HG03159 (cell line): ENCODE results near the gene RASA1.
"Not testable (repeated sequence)": the region's sequence is repeated elsewhere in the genome, so short reads cannot be mapped to it uniquely, and the experiment has no call there.

Experiments used
- ATAC-seq: cut with Tn5 transposase; IDR thresholded peaks from one replicate; pipeline ENCODE4 v1.9.1; 2021; ENCODE audit warnings: mild to moderate bottlenecking, moderate library complexity; ENCODE audit not compliant: unreplicated experiment

The RASA1 gene

DNA sequence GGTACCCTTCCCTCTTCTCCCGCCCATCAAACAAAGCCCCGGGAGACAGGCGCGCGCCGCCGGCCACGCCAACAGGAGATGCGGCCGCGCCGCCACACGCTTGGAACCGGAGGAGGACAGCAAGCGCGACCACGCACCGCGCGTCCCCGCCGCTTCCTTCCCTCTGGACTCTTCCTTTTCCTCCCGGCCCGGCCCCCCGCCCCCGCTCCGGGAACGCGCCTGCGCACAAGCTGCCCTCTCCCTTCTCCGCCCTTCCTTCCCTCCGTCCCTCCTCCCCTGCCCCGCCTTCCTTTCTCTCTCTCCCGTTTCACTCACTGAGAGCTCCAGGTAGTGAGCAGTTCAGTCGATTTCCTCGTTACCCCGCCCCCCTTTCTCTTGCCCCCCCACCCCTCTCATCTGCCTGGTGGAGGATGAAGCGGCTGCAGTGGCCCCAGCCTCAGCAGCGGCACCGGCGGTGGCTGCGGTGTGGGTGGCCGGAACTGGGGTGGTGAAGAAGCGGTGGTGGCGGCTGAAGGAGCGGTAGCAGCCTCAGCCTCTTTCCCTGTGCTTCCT, at the start of gene RASA1:
Gene RASA1, plus strand, starts transcription at position 310 of the 552 bp plus-strand sequence. CDS start 569 bp downstream, outside the sequence.
- ATAC-seq = peak; percentile 50

DNA sequence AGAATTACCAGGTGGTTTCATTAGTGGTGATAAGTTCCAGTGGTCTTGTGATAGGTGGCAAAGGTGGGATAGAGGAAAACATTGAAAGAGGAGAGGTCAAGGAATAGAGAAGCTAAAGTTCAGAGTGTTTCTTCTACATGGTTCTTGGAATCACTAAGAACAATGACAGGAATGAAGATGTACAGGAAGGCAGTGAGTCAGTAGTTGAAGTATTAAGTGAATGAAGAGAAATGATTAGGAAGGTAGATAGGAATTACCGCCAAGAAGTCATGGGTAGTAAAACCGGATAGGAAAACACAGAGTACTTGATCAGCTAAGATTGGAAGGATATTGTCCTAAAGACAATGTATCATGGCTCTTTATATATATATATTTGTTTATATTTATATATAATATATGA, 37.9 kb upstream of the RASA1 start:
- no peak for ATAC-seq

DNA sequence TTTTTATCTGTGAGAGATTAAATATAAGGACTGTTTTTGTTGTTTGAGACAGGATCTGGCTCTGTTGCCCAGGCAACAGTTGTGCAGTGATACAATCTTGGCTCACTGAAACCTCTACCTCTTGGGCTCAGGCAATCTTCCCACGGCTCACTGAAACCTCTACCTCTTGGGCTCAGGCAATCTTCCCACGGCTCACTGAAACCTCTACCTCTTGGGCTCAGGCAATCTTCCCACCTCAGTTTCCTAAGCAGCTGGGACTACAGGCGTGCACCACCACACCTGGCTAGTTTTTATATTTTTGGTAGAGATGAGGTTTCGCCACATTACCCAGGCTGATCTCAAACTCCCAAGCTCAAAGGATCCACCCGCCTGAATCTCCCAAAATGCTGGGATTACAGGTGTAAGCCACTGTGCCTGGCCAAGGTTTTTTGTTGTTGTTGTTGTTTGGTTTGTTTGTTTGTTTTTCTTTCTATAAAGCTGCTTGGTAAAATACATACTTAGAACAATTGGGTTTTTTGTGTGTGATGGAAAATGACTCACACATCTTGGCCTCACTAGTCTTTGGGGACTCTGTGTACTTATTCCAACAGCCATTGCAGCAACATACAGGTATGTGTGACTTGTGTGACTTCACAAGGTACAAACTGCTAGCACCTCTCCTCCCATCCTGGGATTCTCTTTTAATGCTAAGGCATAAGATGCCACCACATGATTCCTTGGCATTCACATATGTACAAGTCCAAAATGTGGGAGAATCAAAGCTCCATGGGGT, 36.5 kb upstream of the RASA1 start:
- peak; percentile 96 for ATAC-seq

DNA sequence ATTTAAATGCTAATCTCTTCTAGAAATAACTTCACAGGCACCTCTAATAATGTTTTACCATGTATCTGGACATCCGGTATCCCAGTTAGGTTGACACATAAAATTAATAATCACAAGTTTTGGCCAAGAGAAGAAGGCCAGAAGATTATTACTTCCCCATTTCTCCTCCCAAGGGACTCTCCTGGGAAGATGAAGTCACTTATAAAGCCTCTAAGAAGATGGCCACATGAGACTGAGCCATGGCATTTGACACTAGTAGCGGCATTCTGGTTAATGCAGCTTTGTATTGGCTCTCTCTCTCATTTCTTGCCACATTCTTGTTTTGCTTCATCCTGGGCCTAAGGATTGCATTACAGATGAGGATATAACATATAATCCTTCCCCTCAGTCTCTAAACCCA, 34.5 kb upstream of the RASA1 start:
- no peak for ATAC-seq

DNA sequence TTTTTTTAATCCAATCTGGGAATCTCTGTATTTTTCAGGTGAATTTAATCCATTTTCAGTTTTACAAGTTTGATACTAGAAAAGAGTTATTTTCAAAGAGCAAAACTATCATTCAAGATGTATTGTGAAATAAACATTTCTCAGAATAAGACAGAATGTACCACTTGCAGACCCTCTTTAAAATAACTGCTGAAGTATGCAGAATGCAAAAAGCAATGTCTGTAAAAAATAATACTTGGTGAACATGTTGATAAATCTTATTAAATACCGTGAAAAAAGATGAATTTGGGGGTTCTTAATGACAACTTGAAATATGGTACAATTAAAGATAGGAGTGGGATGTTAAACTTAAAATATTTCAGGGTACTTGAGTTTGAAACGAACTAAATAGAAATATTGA, 26.1 kb upstream of the RASA1 start:
- no peak for ATAC-seq

DNA sequence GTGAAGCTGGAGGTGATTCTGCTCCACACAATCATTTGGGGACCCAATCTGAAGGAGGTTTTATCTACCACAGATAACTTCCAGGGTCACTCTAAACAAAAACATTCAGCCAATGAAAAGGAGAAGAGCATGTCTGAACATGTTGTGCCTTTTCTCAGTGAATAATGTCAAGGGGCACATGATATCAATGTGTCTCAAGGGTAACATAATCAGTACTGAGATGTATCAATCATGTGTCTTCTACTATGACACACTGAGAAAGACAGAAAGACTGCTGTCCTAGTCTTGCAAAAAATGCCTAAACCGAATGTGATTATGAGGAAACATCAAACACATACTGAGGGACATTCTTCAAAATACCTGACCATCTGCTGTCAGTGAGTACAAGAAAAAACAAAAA, 25.4 kb upstream of the RASA1 start:
- no peak for ATAC-seq

DNA sequence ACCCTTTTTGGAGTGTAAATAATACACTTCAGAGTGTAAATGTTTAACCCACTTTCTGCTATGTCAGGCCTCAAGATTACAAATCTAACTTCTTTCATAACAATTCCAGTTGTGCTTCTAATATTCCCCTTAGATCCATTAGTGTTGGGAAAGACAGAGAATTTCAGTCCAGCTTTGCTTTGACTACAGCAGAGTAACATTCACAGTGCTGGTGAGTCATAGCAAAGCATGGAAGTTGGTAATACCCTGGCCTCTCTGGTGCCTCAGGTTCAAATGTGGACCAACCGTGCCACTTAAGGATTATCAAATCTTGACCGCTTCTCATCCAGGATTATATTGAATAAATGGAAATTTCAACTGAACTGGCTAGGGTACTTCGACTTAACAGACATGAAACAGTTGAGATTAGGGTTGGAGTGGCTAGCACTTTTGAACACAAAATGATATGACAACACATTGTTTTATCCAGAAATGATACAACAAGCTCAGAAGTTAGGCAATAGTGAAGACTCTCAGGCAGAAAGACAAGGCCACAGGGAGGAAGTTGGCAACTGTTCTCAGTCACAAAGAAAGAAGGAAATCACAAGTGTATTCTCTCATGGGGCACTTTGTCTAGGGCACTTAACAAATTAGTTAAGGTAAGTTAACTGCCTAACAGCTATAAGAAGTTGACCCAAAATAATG, 24.4 kb upstream of the RASA1 start:
- no peak for ATAC-seq

DNA sequence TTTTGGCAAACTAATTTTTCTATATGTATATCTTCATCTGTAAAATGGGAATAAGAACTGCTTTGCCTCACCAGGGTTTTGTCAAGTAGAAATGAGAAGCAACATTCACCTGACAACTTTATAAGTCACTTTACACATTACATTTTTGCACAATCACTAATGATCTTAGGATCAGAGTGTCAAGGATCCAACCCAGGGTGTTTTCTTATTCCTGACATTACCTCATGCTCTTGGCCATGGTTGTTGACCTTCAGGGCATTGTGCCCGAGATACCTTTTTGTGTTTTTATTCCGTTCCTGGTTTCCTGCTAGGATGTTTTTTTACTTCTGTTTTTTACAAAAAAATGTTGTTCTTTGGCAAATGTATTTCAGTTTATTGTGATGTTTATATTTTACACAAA, 22.2 kb upstream of the RASA1 start:
- ATAC-seq = no peak

DNA sequence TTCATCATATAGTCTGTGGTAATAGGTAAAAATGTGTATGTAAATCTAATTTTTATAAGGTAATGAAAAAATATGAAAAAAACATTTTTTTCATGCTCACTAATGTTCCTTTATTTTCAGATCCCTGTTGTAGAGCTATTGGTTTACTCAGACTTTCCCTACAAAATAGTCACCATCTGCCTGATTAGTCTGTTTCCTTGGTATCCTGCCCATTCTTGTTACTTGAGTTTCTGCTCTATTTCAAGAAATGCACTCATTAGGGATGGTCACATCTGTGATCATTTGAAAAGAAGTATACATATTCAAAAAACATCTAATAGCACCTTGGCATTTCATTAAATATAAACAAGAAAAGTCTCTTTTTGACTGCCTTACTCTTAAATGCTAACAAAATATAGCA, 21.6 kb upstream of the RASA1 start:
- ATAC-seq = no peak

DNA sequence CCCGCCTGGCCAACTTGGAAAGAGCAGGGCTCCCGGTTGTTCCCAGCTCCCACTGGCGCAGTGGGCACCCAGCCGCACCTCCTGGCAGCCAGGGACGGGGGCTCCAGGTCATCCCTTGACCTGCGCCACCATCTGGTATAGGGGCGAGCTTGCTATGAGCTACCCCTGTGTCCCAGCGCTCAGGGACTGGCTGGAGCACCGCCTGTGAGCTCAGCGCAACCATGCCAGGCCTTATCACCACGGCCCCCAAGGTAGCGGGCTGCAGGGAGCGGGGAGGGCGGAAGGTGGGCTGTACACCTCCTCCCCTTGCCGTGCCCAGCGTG, 15.4 kb upstream of the RASA1 start:
- no peak for ATAC-seq

DNA sequence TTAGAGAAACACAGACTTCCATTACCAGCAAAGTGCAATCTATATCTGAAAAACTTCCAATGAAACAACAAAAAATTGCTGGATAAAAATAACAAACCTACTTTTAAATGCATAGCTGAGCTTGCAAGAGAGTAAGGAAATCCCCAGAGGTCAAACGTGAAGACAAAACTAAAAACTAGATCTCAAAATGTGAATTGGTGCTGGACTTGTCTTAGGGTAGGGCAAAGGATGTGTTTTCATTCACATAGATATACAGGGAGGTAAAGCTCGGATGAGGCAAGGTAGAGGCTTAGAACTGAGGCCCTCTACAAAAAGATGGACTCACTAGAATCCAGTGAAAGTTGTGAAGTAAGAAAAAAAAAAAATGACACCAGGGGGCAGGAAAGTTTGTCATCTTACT, 13.6 kb upstream of the RASA1 start:
- no peak for ATAC-seq

DNA sequence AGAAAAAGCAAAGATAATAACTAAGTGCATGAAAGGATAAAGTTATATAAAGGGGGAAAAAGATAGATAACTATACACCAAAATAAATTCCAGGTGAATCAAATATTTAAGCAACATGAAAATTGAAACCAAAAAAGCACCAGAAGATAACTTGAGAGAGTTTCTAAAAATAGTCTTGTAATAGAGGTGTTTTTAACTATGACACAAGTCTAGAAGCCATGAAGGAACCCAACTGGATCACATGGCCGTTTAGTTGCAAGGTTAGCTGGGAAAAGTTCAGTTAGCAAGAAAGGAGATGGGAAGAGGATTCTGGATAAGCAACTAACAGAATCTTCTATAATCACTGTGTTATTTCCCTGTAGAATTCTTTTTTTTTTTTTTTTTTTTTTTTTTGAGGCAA, 9.2 kb upstream of the RASA1 start:
- ATAC-seq = no peak

DNA sequence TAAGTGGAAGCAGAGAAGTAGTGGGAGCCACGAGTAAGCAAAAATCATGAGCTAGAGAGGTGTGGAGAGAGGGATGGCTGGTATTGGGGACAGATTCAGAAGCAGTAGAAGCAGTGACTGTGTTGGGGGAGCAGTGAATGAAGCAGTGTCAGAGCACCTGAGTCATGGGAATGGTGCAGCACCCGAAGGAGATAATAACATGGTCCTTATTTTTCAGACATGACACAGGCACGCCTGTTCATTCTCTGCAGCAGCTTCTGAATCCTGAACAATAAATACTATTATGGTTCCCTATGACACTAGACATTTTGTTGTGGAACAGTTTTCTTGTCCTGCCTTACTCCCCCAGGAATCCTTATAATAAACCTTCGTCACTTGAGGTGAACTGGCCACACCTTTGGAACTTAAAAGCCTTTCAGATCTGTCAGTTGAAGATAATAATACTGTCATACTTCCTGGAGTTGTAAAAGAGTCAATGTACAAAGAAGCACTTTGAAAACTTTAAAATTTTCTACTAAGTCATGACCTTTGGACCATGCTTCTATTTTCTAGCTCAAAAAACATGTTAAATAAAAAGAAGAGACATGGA, 7.0 kb upstream of the RASA1 start:
- no peak for ATAC-seq

DNA sequence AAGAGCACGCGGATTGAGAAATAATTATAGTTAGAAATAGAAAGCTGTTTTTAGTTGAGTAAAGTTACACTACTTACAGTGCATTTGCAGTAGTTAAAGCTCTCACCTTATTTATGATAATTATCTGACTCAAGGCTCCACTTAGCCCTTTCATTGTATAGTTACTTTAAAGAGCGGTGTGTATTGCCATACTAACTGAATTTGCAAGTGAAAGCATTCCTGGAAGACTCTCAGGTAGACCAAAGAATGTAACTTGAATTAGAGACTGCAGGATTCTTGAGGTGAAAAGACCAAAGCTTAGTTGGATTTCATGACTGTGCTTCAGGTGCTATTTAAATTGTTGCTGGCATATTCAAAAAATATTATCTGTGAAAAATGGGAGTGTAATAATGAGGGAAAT, 4.2 kb upstream of the RASA1 start:
- ATAC-seq = no peak

DNA sequence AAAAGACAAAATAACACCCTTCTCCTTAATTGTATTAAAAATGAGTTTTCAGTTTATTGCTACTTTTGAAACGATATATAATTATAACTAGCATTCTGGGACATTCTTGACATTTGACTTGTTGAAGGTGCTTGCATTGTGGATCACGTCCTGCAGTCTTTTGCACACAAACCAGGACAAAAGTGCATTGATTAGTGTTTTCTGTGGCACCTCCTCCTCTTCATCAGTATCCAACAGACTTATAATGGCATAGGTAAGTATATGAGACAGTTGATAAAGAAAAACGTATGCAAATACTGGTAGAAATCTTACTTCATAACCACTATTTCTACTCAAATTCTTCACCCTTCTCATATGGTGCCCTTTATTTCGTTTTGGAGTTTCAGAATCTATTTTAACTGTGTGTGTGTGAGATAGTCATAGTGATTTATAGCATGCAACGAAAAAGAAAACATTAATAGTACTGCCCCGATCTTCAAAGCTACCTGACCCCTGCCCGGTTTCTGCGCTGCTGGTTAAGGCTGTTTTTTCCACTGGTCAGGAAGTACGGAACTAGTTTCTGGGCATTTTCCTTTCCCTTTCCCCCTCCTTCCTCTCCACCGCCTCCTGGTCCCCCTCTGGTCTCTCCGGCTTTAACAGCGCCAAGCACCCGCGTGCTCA, 639 bp upstream of the RASA1 start:
- peak; percentile 35 for ATAC-seq

DNA sequence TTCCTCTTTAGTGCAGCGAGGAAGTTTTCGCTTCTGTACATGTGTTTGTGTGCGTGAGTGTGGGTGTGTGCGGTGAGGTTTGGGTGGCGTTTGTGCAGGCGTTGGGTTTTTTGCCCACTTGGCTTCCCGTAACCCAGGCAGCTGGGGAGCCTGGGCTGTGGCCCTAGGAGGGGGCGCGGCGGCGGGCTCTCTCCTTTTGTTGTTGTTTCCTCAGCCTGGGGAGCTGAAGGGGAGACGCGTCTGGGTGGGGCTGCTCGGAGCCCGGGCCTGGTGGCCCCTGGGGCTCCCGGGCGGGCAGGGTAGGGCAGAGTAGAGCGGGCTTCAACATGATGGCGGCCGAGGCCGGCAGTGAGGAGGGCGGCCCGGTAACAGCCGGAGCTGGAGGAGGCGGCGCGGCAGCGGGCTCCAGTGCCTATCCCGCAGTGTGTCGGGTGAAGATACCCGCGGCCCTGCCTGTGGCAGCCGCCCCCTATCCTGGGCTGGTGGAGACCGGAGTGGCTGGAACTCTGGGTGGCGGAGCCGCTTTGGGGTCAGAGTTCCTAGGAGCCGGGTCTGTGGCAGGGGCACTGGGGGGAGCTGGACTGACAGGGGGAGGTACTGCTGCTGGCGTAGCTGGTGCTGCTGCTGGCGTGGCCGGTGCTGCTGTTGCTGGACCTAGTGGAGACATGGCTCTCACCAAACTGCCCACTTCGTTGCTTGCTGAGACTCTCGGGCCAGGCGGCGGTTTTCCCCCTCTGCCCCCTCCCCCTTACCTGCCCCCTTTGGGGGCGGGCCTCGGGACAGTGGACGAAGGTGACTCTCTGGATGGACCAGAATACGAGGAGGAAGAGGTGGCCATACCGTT, 665 bp downstream of the RASA1 start:
- ATAC-seq = peak; percentile 57

DNA sequence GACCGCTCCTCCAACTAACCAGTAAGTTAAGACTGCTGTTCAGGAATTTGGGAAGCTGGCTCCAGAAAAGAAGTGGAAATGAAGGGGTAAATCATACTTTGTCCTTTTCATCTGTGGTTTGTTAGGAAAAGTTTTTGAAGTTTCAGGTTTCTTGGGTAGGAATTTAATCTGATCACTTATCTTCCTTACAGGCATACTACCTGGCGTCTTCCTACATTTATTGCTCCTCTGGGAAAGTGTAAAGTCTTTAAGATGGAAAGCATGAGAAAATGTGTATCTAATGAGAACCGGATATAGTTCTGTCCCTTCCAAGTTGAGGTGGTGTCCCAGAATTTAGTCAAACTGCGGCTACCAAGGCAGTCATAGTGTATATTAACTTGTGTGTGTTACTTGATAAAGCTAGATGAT, 1.3 kb downstream of the RASA1 start:
- no peak for ATAC-seq

DNA sequence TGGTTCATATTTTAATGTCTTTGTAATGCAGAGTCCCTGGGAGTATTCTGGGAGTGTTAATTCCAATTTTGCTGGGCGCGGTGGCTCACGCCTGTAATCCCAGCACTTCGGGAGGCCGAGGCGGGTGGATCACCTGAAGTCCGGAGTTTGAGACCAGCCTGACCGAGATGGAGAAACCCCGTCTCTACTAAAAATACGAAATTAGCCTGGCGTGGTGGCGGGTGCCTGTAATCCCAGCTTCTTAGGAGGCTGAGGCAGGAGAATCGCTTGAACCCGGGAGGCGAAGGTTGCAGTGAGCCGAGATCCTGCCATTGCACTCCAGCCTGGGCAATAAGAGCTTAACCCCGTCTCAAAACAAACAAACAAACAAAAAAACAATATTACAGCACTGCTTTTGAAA, 3.2 kb downstream of the RASA1 start:
- not testable (repeated sequence) for ATAC-seq

DNA sequence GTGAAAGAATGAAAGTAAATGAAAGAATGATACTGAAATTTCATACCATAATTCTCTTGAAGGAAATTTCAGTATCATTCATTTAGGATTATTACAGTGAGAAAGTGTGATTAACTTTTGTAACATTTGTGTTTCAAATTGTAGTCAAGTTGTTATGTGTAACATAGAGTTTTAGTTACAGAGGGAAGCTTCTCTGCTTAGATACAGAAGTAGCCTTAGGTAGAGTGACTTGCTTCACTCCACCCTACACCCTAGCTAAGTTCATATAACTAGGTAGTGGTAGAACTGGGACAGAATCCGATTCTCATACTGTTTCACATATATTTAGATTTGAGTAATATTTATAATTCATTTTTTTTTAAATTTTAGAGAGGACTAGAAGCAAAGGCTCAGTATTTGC, 9.0 kb downstream of the RASA1 start:
- no peak for ATAC-seq

DNA sequence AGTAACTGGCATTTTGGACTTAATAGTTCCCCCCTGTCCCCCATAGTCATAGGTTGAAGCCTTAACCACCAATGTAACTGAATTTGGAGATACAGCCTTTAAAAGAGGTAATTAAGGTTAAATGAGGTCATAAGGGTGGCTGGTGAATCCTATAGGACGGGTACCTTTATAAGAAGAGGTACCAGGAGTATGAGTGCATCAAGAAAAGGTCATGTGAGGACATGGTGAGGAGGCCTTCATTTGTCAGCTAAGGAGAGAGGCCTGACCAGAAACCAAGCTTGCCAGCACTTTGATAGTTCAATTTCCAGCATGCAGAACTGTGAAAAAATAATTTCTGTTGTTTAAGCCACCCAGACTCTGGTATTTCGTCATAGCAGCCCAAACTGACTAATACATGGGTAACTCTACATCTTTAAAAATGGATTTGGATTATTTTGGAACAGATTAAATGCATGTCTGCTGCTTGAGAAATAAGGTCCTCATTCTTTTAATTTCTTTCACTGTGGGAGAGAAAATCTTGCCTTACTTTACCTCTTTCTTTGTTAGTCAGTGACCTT, 9.7 kb downstream of the RASA1 start:
- no peak for ATAC-seq
